ENCODE measurements around the gene PANX2. TPM values are rescaled to one million over a fixed set of nuclear protein-coding genes. Genes with fewer than 3 reads are reported as not detected.
A peak's percentile ranks its signal among the peaks of the same experiment; 100 is the strongest.
"Not testable (repeated sequence)": the region's sequence is repeated elsewhere in the genome, so short reads cannot be mapped to it uniquely, and the experiment has no call there.

PANX2 gene
- 2.3 TPM for polyA plus RNA-seq (2013, experiment 1 of 2)
- polyA plus RNA-seq (2013, experiment 2 of 2), result 2.9 TPM

DNA sequence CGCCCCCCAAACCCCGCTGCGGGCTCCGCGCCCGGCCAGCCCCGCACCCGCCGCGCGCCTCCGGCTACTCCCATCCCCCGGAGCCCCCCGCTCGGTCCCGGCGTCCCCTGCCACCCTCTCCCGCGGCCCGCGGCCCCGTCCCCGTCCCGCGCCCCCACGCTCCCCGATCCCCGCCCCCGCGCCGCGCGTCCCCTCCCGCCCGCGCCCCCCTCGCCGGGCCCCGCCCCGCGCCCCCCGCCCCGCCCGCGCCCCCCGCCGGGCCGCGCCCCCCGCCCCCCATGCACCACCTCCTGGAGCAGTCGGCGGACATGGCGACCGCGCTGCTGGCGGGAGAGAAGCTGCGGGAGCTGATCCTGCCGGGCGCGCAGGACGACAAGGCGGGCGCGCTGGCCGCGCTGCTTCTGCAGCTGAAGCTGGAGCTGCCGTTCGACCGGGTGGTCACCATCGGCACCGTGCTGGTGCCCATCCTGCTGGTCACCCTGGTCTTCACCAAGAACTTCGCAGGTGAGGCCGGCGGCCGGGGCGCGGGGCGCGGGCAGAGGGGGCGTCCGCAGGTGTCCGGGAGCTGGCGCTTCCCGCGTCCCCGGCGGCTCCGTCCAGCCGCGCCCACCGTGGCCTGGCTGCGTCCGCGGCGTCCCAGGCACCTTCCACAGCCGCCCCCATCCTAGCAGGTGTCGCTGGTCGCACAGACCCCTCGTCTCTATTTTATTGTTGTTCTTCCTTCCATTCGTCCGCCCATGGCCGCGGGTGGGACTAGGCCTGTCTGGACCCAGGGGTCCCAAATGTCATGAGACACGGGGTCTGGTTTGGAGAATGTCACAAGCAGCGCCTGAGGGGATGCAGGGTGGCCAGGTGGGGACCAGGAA lies at the start of gene PANX2:
Gene PANX2, plus strand, starts transcription at position 279 of the 866 bp plus-strand sequence. Its CDS starts 0 bp downstream, at position 279.
- H3K27ac ChIP-seq (ENCODE audit: low read depth, low read length, severe bottlenecking), result no peak within 1 kb of the TSS
- 5 to 9% methylated on average over 28 to 48 of the region's 105 CpGs for WGBS, 2 experiments (ENCODE audit: insufficient coverage in 2 of 2)
- no peaks in the 10 kb centered on the region for H3K4me1 ChIP-seq (ENCODE audit: control insufficient read depth, insufficient read depth, low read length, poor library complexity, severe bottlenecking)
- H3K9me3 ChIP-seq (ENCODE audit: control insufficient read depth, low read length), result no peaks in the 10 kb centered on the region
- H3K36me3 ChIP-seq (ENCODE audit: control insufficient read depth, insufficient read depth, low read length), result no peaks in the 10 kb centered on the region
- H3K4me3 ChIP-seq (ENCODE audit: extremely low read depth, insufficient read depth, low read length, poor library complexity, severe bottlenecking), result peak within 1 kb of the TSS; percentile 27

DNA sequence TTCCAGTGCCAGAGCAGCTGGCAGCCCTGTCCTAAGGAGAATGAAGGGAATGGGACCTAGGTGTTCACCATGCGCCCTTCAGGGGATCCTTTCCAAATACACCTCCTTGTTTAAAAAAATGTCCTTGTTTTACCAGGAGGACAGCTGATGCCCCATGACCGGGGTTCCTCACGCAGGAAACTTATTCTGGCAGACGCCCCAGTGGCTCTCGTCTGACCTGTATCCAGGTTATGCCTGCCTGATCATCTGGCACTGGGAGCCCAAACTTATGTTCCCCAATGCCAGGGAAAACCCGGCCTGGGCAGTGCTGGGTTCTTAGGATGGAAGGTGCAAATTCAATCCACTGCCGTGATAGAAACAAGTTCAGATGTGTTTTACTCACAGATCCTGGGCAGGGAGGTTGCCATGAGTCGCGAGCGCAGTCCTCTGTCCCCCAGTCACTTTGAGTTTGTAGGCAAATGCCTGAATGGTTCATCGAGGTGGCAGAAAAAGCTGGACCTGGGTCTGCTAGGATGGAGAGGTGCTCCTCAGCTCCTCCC lies 49.3 kb upstream of the PANX2 start:
- H3K4me3 ChIP-seq (ENCODE audit: extremely low read depth, insufficient read depth, low read length, poor library complexity, severe bottlenecking), result no peak overlapping the region
- WGBS, 2 experiments (ENCODE audit: insufficient coverage in 2 of 2), result 85 to 86% methylated on average over 10 to 11 of the region's 11 CpGs
- H3K36me3 ChIP-seq (ENCODE audit: control insufficient read depth, insufficient read depth, low read length), result no peaks in the 10 kb centered on the region
- H3K4me1 ChIP-seq (ENCODE audit: control insufficient read depth, insufficient read depth, low read length, poor library complexity, severe bottlenecking), result peaks cover 30% of the 10 kb centered on the region
- H3K9me3 ChIP-seq (ENCODE audit: control insufficient read depth, low read length), result peaks cover 11% of the 10 kb centered on the region
- no peak overlapping the region for H3K27ac ChIP-seq (ENCODE audit: low read depth, low read length, severe bottlenecking)

DNA sequence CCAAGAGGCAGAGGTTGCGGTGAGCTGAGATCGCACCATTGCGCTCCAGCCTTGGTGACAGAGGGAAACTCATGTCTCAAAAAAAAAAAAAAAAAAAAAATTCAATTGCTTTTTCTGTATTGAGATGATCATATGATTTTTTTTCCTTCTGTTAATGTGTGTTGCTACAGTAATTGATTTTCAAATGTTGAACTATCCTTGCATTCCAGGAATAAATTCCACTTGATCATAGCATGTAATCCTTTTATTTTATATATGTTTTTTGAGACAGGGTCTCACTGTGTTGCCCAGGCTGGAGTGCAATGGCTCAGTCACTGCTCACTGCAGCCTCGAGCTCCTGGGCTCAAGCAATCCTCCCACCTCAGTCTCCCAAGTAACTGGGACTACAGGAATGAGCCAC lies 47.4 kb upstream of the PANX2 start:
- Histone ChIP-seq H3K4me1 (ENCODE audit: control insufficient read depth, insufficient read depth, low read length, poor library complexity, severe bottlenecking) (peaks cover 19% of the 10 kb centered on the region), H3K4me3 (ENCODE audit: extremely low read depth, insufficient read depth, low read length, poor library complexity, severe bottlenecking) (no peak overlapping the region), H3K9me3 (ENCODE audit: control insufficient read depth, low read length) (peaks cover 11% of the 10 kb centered on the region), H3K36me3 (ENCODE audit: control insufficient read depth, insufficient read depth, low read length) (no peaks in the 10 kb centered on the region), H3K27ac (ENCODE audit: low read depth, low read length, severe bottlenecking) (no peak overlapping the region)
- WGBS, 2 experiments (ENCODE audit: insufficient coverage in 2 of 2), result 71 to 100% methylated on average over 1 to 2 of the region's 4 CpGs

GRCh38 chr22:50125029-50125428 lies 45.5 kb upstream of the PANX2 start:
- 85 to 94% methylated on average over 9 of the region's 9 CpGs for WGBS, 2 experiments (ENCODE audit: insufficient coverage in 2 of 2)
- no peak overlapping the region for H3K27ac ChIP-seq (ENCODE audit: low read depth, low read length, severe bottlenecking)
- no peaks in the 10 kb centered on the region for H3K36me3 ChIP-seq (ENCODE audit: control insufficient read depth, insufficient read depth, low read length)
- H3K9me3 ChIP-seq (ENCODE audit: control insufficient read depth, low read length), result peaks cover 11% of the 10 kb centered on the region
- peaks cover 3% of the 10 kb centered on the region for H3K4me1 ChIP-seq (ENCODE audit: control insufficient read depth, insufficient read depth, low read length, poor library complexity, severe bottlenecking)
- no peak overlapping the region for H3K4me3 ChIP-seq (ENCODE audit: extremely low read depth, insufficient read depth, low read length, poor library complexity, severe bottlenecking)

- Histone ChIP-seq H3K27ac (ENCODE audit: low read depth, low read length, severe bottlenecking) (peak overlapping the region; percentile 36), H3K9me3 (ENCODE audit: control insufficient read depth, low read length) (peaks cover 5% of the 10 kb centered on the region), H3K4me3 (ENCODE audit: extremely low read depth, insufficient read depth, low read length, poor library complexity, severe bottlenecking) (no peak overlapping the region), H3K4me1 (ENCODE audit: control insufficient read depth, insufficient read depth, low read length, poor library complexity, severe bottlenecking) (no peaks in the 10 kb centered on the region), H3K36me3 (ENCODE audit: control insufficient read depth, insufficient read depth, low read length) (no peaks in the 10 kb centered on the region)
- WGBS, 2 experiments (ENCODE audit: insufficient coverage in 2 of 2), result 88% methylated on average over 4 to 9 of the region's 10 CpGs
Observed at GRCh38 chr22:50129121-50129736, 41.3 kb upstream of the PANX2 start.

DNA sequence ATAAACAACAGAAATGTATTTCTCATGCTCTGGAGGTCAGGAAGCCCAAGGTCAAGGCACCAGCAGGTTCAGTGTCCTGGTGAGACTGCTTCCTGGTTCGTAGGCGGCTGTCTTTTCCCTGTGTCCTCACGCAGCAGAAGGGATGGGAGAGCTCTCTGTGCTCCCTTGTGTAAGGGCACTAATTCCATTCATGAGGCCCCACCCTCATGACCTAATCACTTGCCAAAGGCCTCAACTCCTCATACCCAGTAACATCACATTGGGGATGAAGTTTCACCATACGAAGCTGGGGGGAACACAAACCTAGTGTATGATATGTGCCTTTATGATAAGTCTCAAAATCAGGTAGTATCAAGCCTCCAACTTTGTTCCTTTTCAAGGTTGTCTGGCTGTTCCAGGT lies 38.6 kb upstream of the PANX2 start:
- Histone ChIP-seq H3K36me3 (ENCODE audit: control insufficient read depth, insufficient read depth, low read length) (no peaks in the 10 kb centered on the region), H3K27ac (ENCODE audit: low read depth, low read length, severe bottlenecking) (no peak overlapping the region), H3K4me1 (ENCODE audit: control insufficient read depth, insufficient read depth, low read length, poor library complexity, severe bottlenecking) (no peaks in the 10 kb centered on the region), H3K4me3 (ENCODE audit: extremely low read depth, insufficient read depth, low read length, poor library complexity, severe bottlenecking) (no peak overlapping the region), H3K9me3 (ENCODE audit: control insufficient read depth, low read length) (peaks cover 5% of the 10 kb centered on the region)
- 67 to 82% methylated on average over 2 to 4 of the region's 4 CpGs for WGBS, 2 experiments (ENCODE audit: insufficient coverage in 2 of 2)

GRCh38 chr22:50134481-50134880 lies 36.0 kb upstream of the PANX2 start:
- H3K36me3 ChIP-seq (ENCODE audit: control insufficient read depth, insufficient read depth, low read length), result no peaks in the 10 kb centered on the region
- H3K27ac ChIP-seq (ENCODE audit: low read depth, low read length, severe bottlenecking), result no peak overlapping the region
- peaks cover 5% of the 10 kb centered on the region for H3K9me3 ChIP-seq (ENCODE audit: control insufficient read depth, low read length)
- no peaks in the 10 kb centered on the region for H3K4me1 ChIP-seq (ENCODE audit: control insufficient read depth, insufficient read depth, low read length, poor library complexity, severe bottlenecking)
- whole genome bisulfite sequencing, 2 experiments (ENCODE audit: insufficient coverage in 2 of 2), result 92 to 93% methylated on average over 3 to 7 of the region's 10 CpGs
- no peak overlapping the region for H3K4me3 ChIP-seq (ENCODE audit: extremely low read depth, insufficient read depth, low read length, poor library complexity, severe bottlenecking)

DNA sequence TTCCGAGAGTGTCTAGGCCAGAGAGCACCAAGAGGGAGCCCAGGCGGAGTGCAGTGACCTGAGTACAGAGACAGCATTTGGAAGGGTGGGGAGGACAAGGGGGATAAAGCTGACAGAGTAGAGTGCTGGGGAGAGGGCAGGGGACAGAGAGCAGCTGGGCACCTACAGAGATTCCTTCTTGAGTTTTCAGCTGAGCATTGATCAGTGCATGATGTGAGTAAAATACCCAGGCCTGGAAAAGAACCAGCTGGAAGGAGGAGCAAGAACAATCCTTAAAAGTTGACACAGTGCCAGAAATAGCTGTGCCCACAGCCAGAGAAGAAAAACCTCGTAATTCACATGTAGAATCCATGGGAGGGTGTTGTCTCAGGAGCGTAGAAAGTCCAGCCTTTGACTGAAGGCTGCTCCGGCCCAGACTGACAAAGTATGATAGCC lies 33.9 kb upstream of the PANX2 start:
- Histone ChIP-seq H3K9me3 (ENCODE audit: control insufficient read depth, low read length) (peaks cover 4% of the 10 kb centered on the region), H3K27ac (ENCODE audit: low read depth, low read length, severe bottlenecking) (no peak overlapping the region), H3K4me1 (ENCODE audit: control insufficient read depth, insufficient read depth, low read length, poor library complexity, severe bottlenecking) (no peaks in the 10 kb centered on the region), H3K4me3 (ENCODE audit: extremely low read depth, insufficient read depth, low read length, poor library complexity, severe bottlenecking) (no peak overlapping the region), H3K36me3 (ENCODE audit: control insufficient read depth, insufficient read depth, low read length) (no peaks in the 10 kb centered on the region)
- WGBS, 2 experiments (ENCODE audit: insufficient coverage in 2 of 2), result 85 to 95% methylated on average over 2 to 4 of the region's 5 CpGs

DNA sequence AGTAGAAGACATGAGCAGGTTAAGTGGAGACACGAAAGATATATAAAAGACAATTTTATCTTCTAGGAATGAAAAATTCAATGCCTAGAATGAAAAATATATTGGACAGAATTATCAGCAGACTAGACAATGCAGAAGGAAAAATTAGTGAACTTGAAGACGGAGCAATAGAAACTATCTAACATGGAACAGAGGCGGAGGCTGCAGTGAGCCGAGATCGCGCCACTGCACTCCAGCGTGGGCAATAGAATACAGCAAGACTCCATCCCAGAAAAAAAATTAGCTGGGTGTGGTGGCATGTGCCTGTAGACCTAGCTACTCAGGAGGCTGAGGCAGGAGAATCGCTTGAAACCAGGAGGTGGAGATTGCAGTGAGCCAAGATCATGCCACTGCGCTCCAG lies 33.3 kb upstream of the PANX2 start:
- not testable (repeated sequence) for H3K9me3 ChIP-seq (ENCODE audit: control insufficient read depth, low read length); H3K27ac ChIP-seq (ENCODE audit: low read depth, low read length, severe bottlenecking); H3K4me1 ChIP-seq (ENCODE audit: control insufficient read depth, insufficient read depth, low read length, poor library complexity, severe bottlenecking); H3K4me3 ChIP-seq (ENCODE audit: extremely low read depth, insufficient read depth, low read length, poor library complexity, severe bottlenecking); H3K36me3 ChIP-seq (ENCODE audit: control insufficient read depth, insufficient read depth, low read length)
- WGBS, 2 experiments (ENCODE audit: insufficient coverage in 2 of 2), result 93 to 96% methylated on average over 6 of the region's 9 CpGs

DNA sequence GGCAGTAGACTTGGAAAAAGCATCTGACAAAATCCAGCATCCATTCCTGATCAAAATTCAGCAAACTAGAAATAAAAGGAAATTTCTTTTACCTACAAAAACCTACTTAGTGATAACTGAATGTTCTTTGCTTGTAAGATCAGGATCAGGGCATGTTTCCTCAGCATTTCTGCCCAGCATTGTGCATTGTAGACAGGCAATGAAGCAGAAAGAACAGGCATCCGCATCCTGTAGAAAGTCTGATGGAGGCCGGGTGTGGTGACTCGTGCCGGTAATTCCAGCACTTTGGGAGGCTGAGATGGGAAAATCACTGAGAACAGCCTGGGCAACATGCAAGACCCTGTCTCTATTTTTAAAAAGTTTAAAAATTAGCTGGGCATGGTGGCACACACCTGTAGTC lies 32.5 kb upstream of the PANX2 start:
- H3K9me3 ChIP-seq (ENCODE audit: control insufficient read depth, low read length), result no peaks in the 10 kb centered on the region
- WGBS, 2 experiments (ENCODE audit: insufficient coverage in 2 of 2), result 95 to 97% methylated on average over 4 of the region's 4 CpGs
- H3K36me3 ChIP-seq (ENCODE audit: control insufficient read depth, insufficient read depth, low read length), result no peaks in the 10 kb centered on the region
- no peak overlapping the region for H3K27ac ChIP-seq (ENCODE audit: low read depth, low read length, severe bottlenecking)
- no peaks in the 10 kb centered on the region for H3K4me1 ChIP-seq (ENCODE audit: control insufficient read depth, insufficient read depth, low read length, poor library complexity, severe bottlenecking)
- H3K4me3 ChIP-seq (ENCODE audit: extremely low read depth, insufficient read depth, low read length, poor library complexity, severe bottlenecking), result no peak overlapping the region
